ENCODE measurements around the gene CXCL5. TPM values are rescaled to one million over a fixed set of nuclear protein-coding genes. Genes with fewer than 3 reads are reported as not detected.

CXCL5 gene
- total RNA-seq (ENCODE audit: low replicate concordance) = 0.08 TPM in 1 of 2 replicates, not detected in the other

DNA sequence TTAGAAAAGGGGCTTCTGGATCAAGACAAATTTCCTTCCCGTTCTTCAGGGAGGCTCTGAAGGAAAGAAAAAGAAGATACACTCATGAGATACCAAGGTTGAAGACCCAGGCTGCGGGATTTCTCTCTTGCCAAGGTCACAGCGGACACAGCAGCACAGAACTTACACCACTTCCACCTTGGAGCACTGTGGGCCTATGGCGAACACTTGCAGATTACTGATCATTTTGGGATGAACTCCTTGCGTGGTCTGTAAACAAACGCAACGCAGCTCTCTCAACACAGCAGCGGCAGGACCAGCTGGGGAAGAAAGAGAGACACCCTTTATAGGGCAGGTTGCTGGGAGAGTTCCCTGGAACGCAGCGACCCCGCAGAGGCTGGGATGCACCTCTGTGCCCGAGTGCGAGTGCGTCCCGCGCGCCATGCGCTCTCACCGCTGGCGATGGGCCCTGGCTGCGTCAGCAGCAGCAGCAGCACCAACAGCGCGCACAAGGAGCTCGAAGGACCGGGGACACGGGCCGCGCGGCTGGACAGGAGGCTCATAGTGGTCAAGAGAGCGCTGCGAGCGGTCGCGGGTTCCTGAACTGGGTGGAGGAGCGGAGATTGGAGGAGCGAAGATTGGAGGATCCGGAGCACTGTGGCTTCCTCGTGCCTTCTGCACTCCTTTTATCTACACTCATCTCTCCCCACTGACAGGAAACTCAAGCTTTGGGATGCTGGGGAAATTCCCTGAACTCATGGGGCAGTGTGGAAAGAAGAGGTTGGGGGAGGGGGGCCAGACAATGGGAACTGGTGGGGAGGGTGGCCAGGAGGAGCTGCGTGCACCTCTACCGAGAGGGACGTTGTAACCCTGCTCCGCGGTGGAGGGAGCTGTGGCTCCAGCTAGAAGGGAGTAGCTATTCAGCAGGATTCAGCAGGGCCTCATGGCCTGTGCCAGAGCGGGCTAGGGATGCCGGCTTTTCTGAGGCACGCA, at the start of gene CXCL5:
TSS of gene CXCL5 (minus strand) at position 638 of the 972 bp plus-strand sequence. CDS start at position 542, 96 bp downstream.

GRCh38 chr4:74038425-74039314, 40.2 kb upstream of the CXCL5 start, which contains the start of gene CXCL3:
Gene CXCL3 (minus strand): TSS chr4:74038689. CDS start chr4:74038611, 78 bp downstream.

DNA sequence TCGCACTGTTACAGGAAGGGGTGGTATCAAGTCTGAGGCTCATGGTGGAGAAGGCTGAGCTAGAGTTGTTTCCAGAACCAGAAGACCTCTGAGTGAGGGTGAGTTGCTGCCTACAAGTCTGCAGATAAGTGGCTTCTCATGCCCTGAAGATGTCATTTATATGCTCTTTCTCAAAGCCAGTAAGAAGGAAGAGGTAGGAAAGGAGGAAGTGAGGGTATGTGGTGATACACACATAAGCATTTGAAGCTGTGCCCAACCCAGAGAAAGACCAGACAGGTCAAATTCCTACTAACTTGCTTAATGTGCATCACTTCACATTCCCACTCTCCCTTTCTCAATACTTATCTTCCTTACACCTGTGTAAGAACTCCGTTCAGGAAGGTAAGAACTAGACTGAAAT, 10.4 kb downstream of the CXCL5 start, which contains the start of gene PPBP:
TSS of gene PPBP (minus strand) at position 130 of the 400 bp plus-strand sequence. CDS start at position 43, 87 bp downstream.

Other genes starting within 250 kb of the CXCL5 start
- 0.47 and 8.2 TPM in 2 replicates for gene CXCL6, start 162.0 kb downstream of the CXCL5 start, total RNA-seq (ENCODE audit: low replicate concordance)
- 3.6 and 10.6 TPM in 2 replicates for gene PF4V1, start 145.4 kb downstream of the CXCL5 start, total RNA-seq (ENCODE audit: low replicate concordance)
- 9.9 and 26.6 TPM in 2 replicates for gene CXCL1, start 129.3 kb downstream of the CXCL5 start, total RNA-seq (ENCODE audit: low replicate concordance)
- gene PF4, start 16.6 kb downstream of the CXCL5 start, total RNA-seq (ENCODE audit: low replicate concordance) = 0.15 TPM in 1 of 2 replicates, not detected in the other
- gene PPBP, start 10.5 kb downstream of the CXCL5 start, total RNA-seq (ENCODE audit: low replicate concordance) = not detected in 2 replicates
- 0.47 and 0.68 TPM in 2 replicates for gene CXCL3, start 40.0 kb upstream of the CXCL5 start, total RNA-seq (ENCODE audit: low replicate concordance)
- 1.1 and 1.3 TPM in 2 replicates for gene CXCL2, start 100.5 kb upstream of the CXCL5 start, total RNA-seq (ENCODE audit: low replicate concordance)
- gene MTHFD2L, start 159.4 kb upstream of the CXCL5 start, total RNA-seq (ENCODE audit: low replicate concordance) = 10.1 and 10.6 TPM in 2 replicates

Data from smooth muscle cell of the coronary artery (primary cell).